Activated gamma-delta T cell treated with anti-CD3 and anti-CD28 coated beads, Interleukin-2, amount 50 U/mL, for 16 hours (primary cell): ENCODE data around the gene PFKFB1.
A peak's percentile ranks its signal among the peaks of the same experiment; 100 is the strongest.

Experiments
- DNase-seq: peaks from one replicate; pipeline ENCODE4 v3.0.0-alpha.2; 2020; ENCODE audit warnings: low read depth

Gene PFKFB1

GRCh38 chrX:54994099-54994498, at the start of gene PFKFB1:
Gene PFKFB1 (minus strand): TSS chrX:54994188. CDS start chrX:54994007, 181 bp downstream.
- DNase-seq, result no peak

GRCh38 chrX:55041514-55041913, 47.5 kb upstream of the PFKFB1 start:
- no peak for DNase-seq

- no peak for DNase-seq
Measured at GRCh38 chrX:55039471-55039870, 45.5 kb upstream of the PFKFB1 start.

GRCh38 chrX:55033429-55033828, 39.4 kb upstream of the PFKFB1 start:
- no peak for DNase-seq

GRCh38 chrX:55030271-55031205, 36.5 kb upstream of the PFKFB1 start, which contains the start of gene ALAS2:
Gene ALAS2 (minus strand): TSS chrX:55030977. CDS start chrX:55026000, 4,977 bp downstream.
- DNase-seq, result no peak

- DNase-seq, result no peak
Measured at GRCh38 chrX:55029291-55029690, 35.3 kb upstream of the PFKFB1 start.

GRCh38 chrX:55028611-55029010, 34.6 kb upstream of the PFKFB1 start:
- no peak for DNase-seq

GRCh38 chrX:55028040-55028439, 34.1 kb upstream of the PFKFB1 start:
- DNase-seq, result no peak

- no peak for DNase-seq
Measured at GRCh38 chrX:55026840-55027239, 32.9 kb upstream of the PFKFB1 start.

GRCh38 chrX:55026143-55026542, 32.2 kb upstream of the PFKFB1 start:
- no peak for DNase-seq

GRCh38 chrX:55014897-55015299, 20.9 kb upstream of the PFKFB1 start:
- no peak for DNase-seq

- DNase-seq, result no peak
Measured at GRCh38 chrX:55011294-55011693, 17.3 kb upstream of the PFKFB1 start.

GRCh38 chrX:55008571-55009358, 14.8 kb upstream of the PFKFB1 start:
- no peak for DNase-seq

- DNase-seq, result no peak
Measured at GRCh38 chrX:55007656-55008055, 13.7 kb upstream of the PFKFB1 start.

- no peak for DNase-seq
Measured at GRCh38 chrX:55006827-55007621, 13.0 kb upstream of the PFKFB1 start.

- no peak for DNase-seq
Measured at GRCh38 chrX:55005256-55005655, 11.3 kb upstream of the PFKFB1 start.

- no peak for DNase-seq
Measured at GRCh38 chrX:55004231-55004630, 10.2 kb upstream of the PFKFB1 start.

- DNase-seq, result peak; percentile 78
Measured at GRCh38 chrX:54999717-55000598, 6.0 kb upstream of the PFKFB1 start, which contains the start of gene APEX2. Gene APEX2 (plus strand): TSS chrX:55000363. CDS start chrX:55000423, 60 bp downstream.

- DNase-seq, result no peak
Measured at GRCh38 chrX:54995621-54996020, 1.6 kb upstream of the PFKFB1 start.

- no peak for DNase-seq
Measured at GRCh38 chrX:54994668-54995351, 822 bp upstream of the PFKFB1 start.
